CD4-positive, alpha-beta T cell (primary cell): ENCODE results near the gene ZNF697. TPM values are rescaled to one million over a fixed set of nuclear protein-coding genes. Genes with fewer than 3 reads are reported as not detected.
"Not testable (repeated sequence)": the region's sequence is repeated elsewhere in the genome, so short reads cannot be mapped to it uniquely, and the experiment has no call there.

Source experiments
- ATAC-seq: fragments of 200-7000 bp; cut with Tn5 transposase; one replicate; pipeline ENCODE4 v1.10.0; 2022; ENCODE audit warnings: mild to moderate bottlenecking; ENCODE audit not compliant: poor library complexity
- CTCF ChIA-PET: fragments of 350-600 bp; sonication (Branson Sonifier 250); formaldehyde crosslinking; loops from one replicate; lab custom pipeline; 2021; ENCODE audit warnings: antibody characterized with exemption, inconsistent platforms; lab: Charles Lee
- POLR2A ChIA-PET: fragments of 350-600 bp; sonication (Branson Sonifier 250); formaldehyde crosslinking; loops from one replicate; lab custom pipeline; 2021; ENCODE audit warnings: antibody characterized with exemption, inconsistent platforms; lab: Charles Lee
- DNase-seq, 14 experiments: peaks; one replicate each; pipeline ENCODE4 v3.0.0-alpha.2; 2013 to 2020; ENCODE audit warnings: mixed read lengths in 2 of 14
- H3K27ac ChIP-seq, 2 donors: one replicate each; pipeline versions ENCODE4 v1.5.1 to v1.7.0; 2013; ENCODE audit warnings: low read length in 2 of 2, low read depth in 1 of 2, mild to moderate bottlenecking in 1 of 2
- H3K27me3 ChIP-seq, 2 experiments: 1 replicate in 1 of 2; 2 replicates in 1 of 2; pipeline versions ENCODE4 v1.6.1 to v1.7.0; 2013; ENCODE audit warnings: low read length in 2 of 2, control low read depth in 1 of 2, mild to moderate bottlenecking in 1 of 2, moderate library complexity in 1 of 2; ENCODE audit not compliant: insufficient read depth in 2 of 2, control insufficient read depth in 1 of 2
- H3K36me3 ChIP-seq: one replicate; pipeline ENCODE4 v1.6.1; 2013; ENCODE audit warnings: low read length, control low read depth; ENCODE audit not compliant: insufficient read depth
- H3K4me1 ChIP-seq: one replicate; pipeline ENCODE4 v1.6.1; 2013; ENCODE audit warnings: low read length, control low read depth; ENCODE audit not compliant: insufficient read depth
- H3K4me3 ChIP-seq: one replicate; pipeline ENCODE4 v1.5.1; 2013; ENCODE audit warnings: mild to moderate bottlenecking, low read length, moderate library complexity
- H3K9me3 ChIP-seq, 2 experiments: 1 replicate in 1 of 2; 2 replicates in 1 of 2; pipeline versions ENCODE4 v1.6.1 to v1.7.0; 2013; ENCODE audit warnings: low read length in 2 of 2, mild to moderate bottlenecking in 2 of 2, control low read depth in 1 of 2, moderate library complexity in 1 of 2; ENCODE audit not compliant: control insufficient read depth in 1 of 2, insufficient read depth in 1 of 2
- H3K27ac Mint-ChIP-seq: one replicate; pipeline ENCODE4 v1.8.0; 2020; ENCODE audit warnings: mixed read lengths
- H3K27me3 Mint-ChIP-seq: one replicate; pipeline ENCODE4 v1.8.0; 2021; ENCODE audit warnings: mixed read lengths
- H3K36me3 Mint-ChIP-seq: one replicate; pipeline ENCODE4 v1.8.0; 2021; ENCODE audit warnings: low read depth, mixed read lengths
- H3K4me1 Mint-ChIP-seq: one replicate; pipeline ENCODE4 v1.8.0; 2021; ENCODE audit warnings: low read depth, mixed read lengths
- H3K4me3 Mint-ChIP-seq: one replicate; pipeline ENCODE4 v1.8.0; 2020; ENCODE audit warnings: mild to moderate bottlenecking, mixed read lengths
- H3K9me3 Mint-ChIP-seq: one replicate; pipeline ENCODE4 v1.8.0; 2020; ENCODE audit warnings: mixed read lengths
- intact Hi-C, 2 experiments: fragments of 100-400 bp; cut with DNase I in 1 of 2; cut with micrococcal nuclease in 1 of 2; formaldehyde crosslinking; loops; one replicate each; pipeline versions ENCODE4 v1.15.1 to v1.9.0; 2023 to 2025; cut with DNase I, micrococcal nuclease
- total RNA-seq, 174 experiments: library from RNA in 2 of 174; stranded (reverse) in 2 of 174; gene quantifications; one replicate each; pipeline ENCODE4 v1.2.3 and lab custom pipeline; 2021 to 2026
- TF ChIP-seq, protein P1 (sequence below): fragments of 200-600 bp; IDR thresholded peaks from one replicate; pipeline ENCODE4 v1.8.0; 2022; ENCODE audit warnings: antibody characterized with exemption, mild to moderate bottlenecking

The ZNF697 gene
- total RNA-seq, 2 experiments from 2014 or later: 0.05 to 0.06 TPM

GRCh38 chr1:119573886-119574285 lies 74.2 kb downstream of the ZNF697 start:
- H3K9me3 Mint-ChIP-seq: peaks cover 2% of the 10 kb centered on the region
- H3K27ac ChIP-seq: no peak overlapping the region
- intact Hi-C loops: no loop called here
- no peak for ATAC-seq
- no peak overlapping the region for H3K4me3 ChIP-seq
- no peaks in the 10 kb centered on the region for H3K4me1 Mint-ChIP-seq
- DNase-seq: peak in 1 of 14 experiments; percentile 10
- CTCF ChIA-PET: no interaction called here
- H3K36me3 ChIP-seq: no peaks in the 10 kb centered on the region
- peaks cover 19% of the 10 kb centered on the region for H3K27me3 Mint-ChIP-seq
- TF ChIP-seq, protein P1, sequence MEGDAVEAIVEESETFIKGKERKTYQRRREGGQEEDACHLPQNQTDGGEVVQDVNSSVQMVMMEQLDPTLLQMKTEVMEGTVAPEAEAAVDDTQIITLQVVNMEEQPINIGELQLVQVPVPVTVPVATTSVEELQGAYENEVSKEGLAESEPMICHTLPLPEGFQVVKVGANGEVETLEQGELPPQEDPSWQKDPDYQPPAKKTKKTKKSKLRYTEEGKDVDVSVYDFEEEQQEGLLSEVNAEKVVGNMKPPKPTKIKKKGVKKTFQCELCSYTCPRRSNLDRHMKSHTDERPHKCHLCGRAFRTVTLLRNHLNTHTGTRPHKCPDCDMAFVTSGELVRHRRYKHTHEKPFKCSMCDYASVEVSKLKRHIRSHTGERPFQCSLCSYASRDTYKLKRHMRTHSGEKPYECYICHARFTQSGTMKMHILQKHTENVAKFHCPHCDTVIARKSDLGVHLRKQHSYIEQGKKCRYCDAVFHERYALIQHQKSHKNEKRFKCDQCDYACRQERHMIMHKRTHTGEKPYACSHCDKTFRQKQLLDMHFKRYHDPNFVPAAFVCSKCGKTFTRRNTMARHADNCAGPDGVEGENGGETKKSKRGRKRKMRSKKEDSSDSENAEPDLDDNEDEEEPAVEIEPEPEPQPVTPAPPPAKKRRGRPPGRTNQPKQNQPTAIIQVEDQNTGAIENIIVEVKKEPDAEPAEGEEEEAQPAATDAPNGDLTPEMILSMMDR: no peak
- H3K9me3 ChIP-seq: peaks cover 0 to 6% of the 10 kb centered on the region in 2 experiments
- H3K27ac Mint-ChIP-seq: no peak overlapping the region
- POLR2A ChIA-PET: no interaction called here
- H3K27me3 ChIP-seq: no peaks in the 10 kb centered on the region
- no peaks in the 10 kb centered on the region for H3K4me1 ChIP-seq
- H3K4me3 Mint-ChIP-seq: no peak overlapping the region
- no peaks in the 10 kb centered on the region for H3K36me3 Mint-ChIP-seq

GRCh38 chr1:119569930-119570622 lies 78.0 kb downstream of the ZNF697 start:
- CTCF ChIA-PET, POLR2A ChIA-PET, H3K27me3 ChIP-seq, intact Hi-C loops, H3K36me3 ChIP-seq, H3K36me3 Mint-ChIP-seq, H3K4me1 ChIP-seq, H3K9me3 Mint-ChIP-seq, ATAC-seq, H3K9me3 ChIP-seq, H3K4me1 Mint-ChIP-seq, H3K27ac Mint-ChIP-seq, H3K4me3 Mint-ChIP-seq, H3K27ac ChIP-seq, H3K4me3 ChIP-seq: not testable (repeated sequence)
- H3K27me3 Mint-ChIP-seq: peaks cover 48% of the 10 kb centered on the region
- peak in 1 of 14 experiments; percentile 8 for DNase-seq

Other genes starting within 250 kb of the ZNF697 start
- not detected for gene HSD3B2, start 233.1 kb downstream of the ZNF697 start, total RNA-seq
- gene HSD3B1, start 141.1 kb downstream of the ZNF697 start, total RNA-seq: not detected
- gene PHGDH, start 63.7 kb upstream of the ZNF697 start, total RNA-seq: 1 to 10 TPM; 6.0 to 7.5 TPM
- gene HMGCS2, start 120.6 kb upstream of the ZNF697 start, total RNA-seq: not detected
- gene REG4, start 163.2 kb upstream of the ZNF697 start, total RNA-seq: under 1 TPM in 1 of 2 experiments, not detected in 1; 0.33 TPM
- not detected for gene ADAM30, start 248.2 kb upstream of the ZNF697 start, total RNA-seq